Activated naive CD4-positive, alpha-beta T cell treated with anti-CD3 and anti-CD28 coated beads, Interleukin-2, amount 50 U/mL, for 24 hours (primary cell): Measurements from ENCODE around the gene BTBD9.

Experiments
- H3K27ac Mint-ChIP-seq: one replicate; pipeline ENCODE4 v1.8.0; 2021; ENCODE audit warnings: mild to moderate bottlenecking, mixed read lengths
- H3K27me3 Mint-ChIP-seq: one replicate; pipeline ENCODE4 v1.8.0; 2021; ENCODE audit warnings: mixed read lengths
- H3K36me3 Mint-ChIP-seq: one replicate; pipeline ENCODE4 v1.8.0; 2021; ENCODE audit warnings: mixed read lengths
- H3K4me1 Mint-ChIP-seq: one replicate; pipeline ENCODE4 v1.8.0; 2021; ENCODE audit warnings: mixed read lengths
- H3K4me3 Mint-ChIP-seq: one replicate; pipeline ENCODE4 v1.8.0; 2021; ENCODE audit warnings: mild to moderate bottlenecking, mixed read lengths
- H3K9me3 Mint-ChIP-seq: one replicate; pipeline ENCODE4 v1.8.0; 2021; ENCODE audit warnings: mixed read lengths

The BTBD9 gene

GRCh38 chr6:38404900-38405556 lies 234.7 kb downstream of the BTBD9 start:
- H3K36me3 Mint-ChIP-seq: peaks cover 2% of the 10 kb centered on the region
- H3K4me3 Mint-ChIP-seq: no peak overlapping the region
- peaks cover 11% of the 10 kb centered on the region for H3K4me1 Mint-ChIP-seq
- H3K9me3 Mint-ChIP-seq: no peaks in the 10 kb centered on the region
- no peaks in the 10 kb centered on the region for H3K27me3 Mint-ChIP-seq
- no peak overlapping the region for H3K27ac Mint-ChIP-seq

GRCh38 chr6:38404355-38404754 lies 235.4 kb downstream of the BTBD9 start:
- Mint-ChIP-seq H3K27ac (no peak overlapping the region), H3K4me1 (peaks cover 11% of the 10 kb centered on the region), H3K27me3 (no peaks in the 10 kb centered on the region), H3K4me3 (no peak overlapping the region), H3K9me3 (no peaks in the 10 kb centered on the region), H3K36me3 (peaks cover 2% of the 10 kb centered on the region)

GRCh38 chr6:38403548-38403947 lies 236.2 kb downstream of the BTBD9 start:
- H3K4me1 Mint-ChIP-seq: peaks cover 11% of the 10 kb centered on the region
- no peaks in the 10 kb centered on the region for H3K9me3 Mint-ChIP-seq
- no peak overlapping the region for H3K27ac Mint-ChIP-seq
- H3K4me3 Mint-ChIP-seq: no peak overlapping the region
- peaks cover 2% of the 10 kb centered on the region for H3K36me3 Mint-ChIP-seq
- no peaks in the 10 kb centered on the region for H3K27me3 Mint-ChIP-seq

- Mint-ChIP-seq H3K27me3 (no peaks in the 10 kb centered on the region), H3K27ac (no peak overlapping the region), H3K4me3 (no peak overlapping the region), H3K4me1 (peaks cover 8% of the 10 kb centered on the region), H3K36me3 (peaks cover 10% of the 10 kb centered on the region), H3K9me3 (no peaks in the 10 kb centered on the region)
These were observed 239.0 kb downstream of the BTBD9 start for GRCh38 chr6:38400764-38401163.

- H3K27ac Mint-ChIP-seq: no peak overlapping the region
- H3K36me3 Mint-ChIP-seq: peaks cover 10% of the 10 kb centered on the region
- H3K9me3 Mint-ChIP-seq: no peaks in the 10 kb centered on the region
- no peaks in the 10 kb centered on the region for H3K27me3 Mint-ChIP-seq
- no peak overlapping the region for H3K4me3 Mint-ChIP-seq
- H3K4me1 Mint-ChIP-seq: peaks cover 6% of the 10 kb centered on the region
These were observed 239.6 kb downstream of the BTBD9 start for GRCh38 chr6:38400101-38400500.

- Mint-ChIP-seq H3K36me3 (peaks cover 13% of the 10 kb centered on the region), H3K4me3 (no peak overlapping the region), H3K27me3 (no peaks in the 10 kb centered on the region), H3K27ac (no peak overlapping the region), H3K4me1 (peaks cover 9% of the 10 kb centered on the region), H3K9me3 (no peaks in the 10 kb centered on the region)
These were observed 243.5 kb downstream of the BTBD9 start for GRCh38 chr6:38396209-38396608.

- Mint-ChIP-seq H3K27me3 (no peaks in the 10 kb centered on the region), H3K27ac (no peak overlapping the region), H3K9me3 (no peaks in the 10 kb centered on the region), H3K4me3 (no peak overlapping the region), H3K4me1 (peaks cover 25% of the 10 kb centered on the region), H3K36me3 (peaks cover 18% of the 10 kb centered on the region)
These were observed 245.7 kb downstream of the BTBD9 start for GRCh38 chr6:38393986-38394385.

- peaks cover 11% of the 10 kb centered on the region for H3K36me3 Mint-ChIP-seq
- H3K4me3 Mint-ChIP-seq: no peak overlapping the region
- no peaks in the 10 kb centered on the region for H3K9me3 Mint-ChIP-seq
- H3K27ac Mint-ChIP-seq: no peak overlapping the region
- H3K27me3 Mint-ChIP-seq: no peaks in the 10 kb centered on the region
- peaks cover 25% of the 10 kb centered on the region for H3K4me1 Mint-ChIP-seq
These were observed 247.8 kb downstream of the BTBD9 start for GRCh38 chr6:38391626-38392579.

GRCh38 chr6:38391206-38391605 lies 248.5 kb downstream of the BTBD9 start:
- Mint-ChIP-seq H3K9me3 (no peaks in the 10 kb centered on the region), H3K4me3 (no peak overlapping the region), H3K36me3 (peaks cover 11% of the 10 kb centered on the region), H3K27me3 (no peaks in the 10 kb centered on the region), H3K4me1 (peaks cover 25% of the 10 kb centered on the region), H3K27ac (no peak overlapping the region)

- H3K27ac Mint-ChIP-seq: no peak overlapping the region
- H3K4me3 Mint-ChIP-seq: no peak overlapping the region
- H3K36me3 Mint-ChIP-seq: peaks cover 11% of the 10 kb centered on the region
- H3K4me1 Mint-ChIP-seq: peaks cover 25% of the 10 kb centered on the region
- H3K27me3 Mint-ChIP-seq: no peaks in the 10 kb centered on the region
- no peaks in the 10 kb centered on the region for H3K9me3 Mint-ChIP-seq
These were observed 249.9 kb downstream of the BTBD9 start for GRCh38 chr6:38389875-38390274.

- Mint-ChIP-seq H3K4me3 (no peak overlapping the region), H3K27ac (no peak overlapping the region), H3K36me3 (peaks cover 6% of the 10 kb centered on the region), H3K27me3 (no peaks in the 10 kb centered on the region), H3K9me3 (no peaks in the 10 kb centered on the region), H3K4me1 (peaks cover 25% of the 10 kb centered on the region)
These were observed 251.8 kb downstream of the BTBD9 start for GRCh38 chr6:38387971-38388370.

- Mint-ChIP-seq H3K27me3 (no peaks in the 10 kb centered on the region), H3K36me3 (peaks cover 6% of the 10 kb centered on the region), H3K4me1 (peaks cover 25% of the 10 kb centered on the region), H3K9me3 (no peaks in the 10 kb centered on the region), H3K4me3 (no peak overlapping the region), H3K27ac (no peak overlapping the region)
These were observed 252.3 kb downstream of the BTBD9 start for GRCh38 chr6:38387461-38387860.

GRCh38 chr6:38378801-38379200 lies 260.9 kb downstream of the BTBD9 start:
- H3K27ac Mint-ChIP-seq: no peak overlapping the region
- no peaks in the 10 kb centered on the region for H3K27me3 Mint-ChIP-seq
- H3K36me3 Mint-ChIP-seq: peaks cover 2% of the 10 kb centered on the region
- H3K4me3 Mint-ChIP-seq: no peak overlapping the region
- peaks cover 8% of the 10 kb centered on the region for H3K4me1 Mint-ChIP-seq
- no peaks in the 10 kb centered on the region for H3K9me3 Mint-ChIP-seq

- Mint-ChIP-seq H3K27ac (no peak overlapping the region), H3K9me3 (no peaks in the 10 kb centered on the region), H3K36me3 (peaks cover 2% of the 10 kb centered on the region), H3K4me3 (no peak overlapping the region), H3K4me1 (peaks cover 15% of the 10 kb centered on the region), H3K27me3 (no peaks in the 10 kb centered on the region)
These were observed 263.8 kb downstream of the BTBD9 start for GRCh38 chr6:38375937-38376336.

GRCh38 chr6:38375341-38375740 lies 264.4 kb downstream of the BTBD9 start:
- Mint-ChIP-seq H3K27ac (no peak overlapping the region), H3K9me3 (no peaks in the 10 kb centered on the region), H3K4me3 (no peak overlapping the region), H3K27me3 (no peaks in the 10 kb centered on the region), H3K36me3 (peaks cover 2% of the 10 kb centered on the region), H3K4me1 (peaks cover 11% of the 10 kb centered on the region)

- Mint-ChIP-seq H3K9me3 (no peaks in the 10 kb centered on the region), H3K36me3 (peaks cover 3% of the 10 kb centered on the region), H3K27me3 (no peaks in the 10 kb centered on the region), H3K4me1 (peaks cover 8% of the 10 kb centered on the region), H3K4me3 (no peak overlapping the region), H3K27ac (no peak overlapping the region)
These were observed 267.8 kb downstream of the BTBD9 start for GRCh38 chr6:38371881-38372280.
